Astrocyte (in vitro differentiated cells and primary cell): Measurements from ENCODE around the gene BICC1. TPM values are rescaled to one million over a fixed set of nuclear protein-coding genes. Genes with fewer than 3 reads are reported as not detected.

Source experiments
- DNase-seq: peaks from one replicate; pipeline ENCODE4 v3.0.0-alpha.2; 2010; ENCODE audit warnings: low read depth
- FAIRE-seq: peaks from 2 replicates; lab custom pipeline; 2011; peaks lifted over from hg19 to GRCh38; lab: Jason Lieb, UNC
- H2AFZ ChIP-seq: 2 replicates; pipeline ENCODE4 v1.6.0; 2012; ENCODE audit warnings: low read depth, low read length, inconsistent platforms
- H3K27ac ChIP-seq: 2 replicates; pipeline ENCODE4 v1.5.1; 2011; ENCODE audit warnings: low read depth, low read length, inconsistent platforms
- H3K27me3 ChIP-seq: 2 replicates; pipeline ENCODE4 v1.6.0; 2011; ENCODE audit warnings: low read length, inconsistent platforms; ENCODE audit not compliant: insufficient read depth
- H3K36me3 ChIP-seq: 2 replicates; pipeline ENCODE4 v1.5.1; 2011; ENCODE audit warnings: low read length, inconsistent platforms; ENCODE audit not compliant: insufficient read depth
- H3K4me1 ChIP-seq: 2 replicates; pipeline ENCODE4 v1.5.1; 2011; ENCODE audit warnings: low read length, inconsistent platforms; ENCODE audit not compliant: insufficient read depth
- H3K4me2 ChIP-seq: 2 replicates; pipeline ENCODE4 v1.6.0; 2012; ENCODE audit warnings: low read length, inconsistent platforms
- H3K4me3 ChIP-seq: 2 replicates; pipeline ENCODE4 v1.5.1; 2011; ENCODE audit warnings: low read depth, mild to moderate bottlenecking, low read length, inconsistent platforms; ENCODE audit not compliant: insufficient read depth
- H3K79me2 ChIP-seq: 2 replicates; pipeline ENCODE4 v1.6.0; 2012; ENCODE audit warnings: mild to moderate bottlenecking, low read length, inconsistent platforms; ENCODE audit not compliant: insufficient read depth
- H3K9ac ChIP-seq: 2 replicates; pipeline ENCODE4 v1.6.0; 2012; ENCODE audit warnings: mild to moderate bottlenecking, low read length, inconsistent platforms
- H3K9me3 ChIP-seq: 2 replicates; pipeline ENCODE4 v1.5.1; 2012; ENCODE audit warnings: low read depth, mild to moderate bottlenecking, low read length, inconsistent platforms; ENCODE audit not compliant: insufficient read depth
- H4K20me1 ChIP-seq: 2 replicates; pipeline ENCODE4 v1.6.0; 2012; ENCODE audit warnings: low read length, inconsistent platforms; ENCODE audit not compliant: insufficient read depth
- H3K27ac Mint-ChIP-seq: one replicate; pipeline ENCODE4 v1.8.0; 2021; ENCODE audit warnings: mild to moderate bottlenecking, mixed read lengths; ENCODE audit not compliant: unreplicated experiment
- H3K27me3 Mint-ChIP-seq: one replicate; pipeline ENCODE4 v1.8.0; 2021; ENCODE audit warnings: low read depth, mixed read lengths; ENCODE audit not compliant: unreplicated experiment
- H3K36me3 Mint-ChIP-seq: one replicate; pipeline ENCODE4 v1.8.0; 2021; ENCODE audit warnings: low read depth, mixed read lengths; ENCODE audit not compliant: unreplicated experiment
- H3K4me1 Mint-ChIP-seq: one replicate; pipeline ENCODE4 v1.8.0; 2021; ENCODE audit warnings: low read depth, mixed read lengths; ENCODE audit not compliant: unreplicated experiment
- H3K4me3 Mint-ChIP-seq: one replicate; pipeline ENCODE4 v1.8.0; 2021; ENCODE audit warnings: mild to moderate bottlenecking, moderate library complexity, mixed read lengths; ENCODE audit not compliant: unreplicated experiment
- H3K9me3 Mint-ChIP-seq: one replicate; pipeline ENCODE4 v1.8.0; 2021; ENCODE audit warnings: mild to moderate bottlenecking, mixed read lengths; ENCODE audit not compliant: unreplicated experiment
- CTCF ChIP-seq: IDR thresholded peaks from 2 replicates; pipeline ENCODE4 v1.5.1; 2011; ENCODE audit warnings: low read depth, mild to moderate bottlenecking, inconsistent platforms, low read length, moderate library complexity; ENCODE audit not compliant: insufficient read depth
- EZH2 ChIP-seq: IDR thresholded peaks from 2 replicates; pipeline ENCODE4 v1.6.1; 2012; ENCODE audit warnings: mild to moderate bottlenecking, low read length, inconsistent platforms; ENCODE audit not compliant: insufficient read depth
- total RNA-seq: library from RNA; stranded (reverse); gene quantifications from 2 replicates; pipeline ENCODE4 v1.2.1, GENCODE V29; 2021

The BICC1 gene
- total RNA-seq, 1 donor from 2014 or later, result 23.0 TPM

GRCh38 chr10:58627392-58627791, 114.7 kb downstream of the BICC1 start:
- Histone ChIP-seq H3K36me3 (no peaks in the 10 kb centered on the region), H3K4me2 (no peak overlapping the region), H3K9ac (no peak overlapping the region), H2AFZ (no peak overlapping the region), H3K27ac (no peak overlapping the region), H3K79me2 (peaks cover 35% of the 10 kb centered on the region), H3K9me3 (no peaks in the 10 kb centered on the region), H3K27me3 (no peaks in the 10 kb centered on the region), H4K20me1 (peaks cover 6% of the 10 kb centered on the region), H3K4me1 (peaks cover 5% of the 10 kb centered on the region), H3K4me3 (no peak overlapping the region)
- TF ChIP-seq EZH2, result no peak
- no peak for TF ChIP-seq CTCF
- Mint-ChIP-seq H3K27ac (no peak overlapping the region), H3K27me3 (no peaks in the 10 kb centered on the region), H3K4me1 (peaks cover 11% of the 10 kb centered on the region), H3K4me3 (no peak overlapping the region), H3K9me3 (peaks cover 1% of the 10 kb centered on the region), H3K36me3 (peaks cover 10% of the 10 kb centered on the region)
- DNase-seq (no peak), FAIRE-seq (no peak)

GRCh38 chr10:58631715-58632114, 119.0 kb downstream of the BICC1 start:
- Histone ChIP-seq H3K9ac (no peak overlapping the region), H2AFZ (no peak overlapping the region), H3K79me2 (peaks cover 62% of the 10 kb centered on the region), H3K9me3 (no peaks in the 10 kb centered on the region), H3K4me3 (no peak overlapping the region), H3K36me3 (no peaks in the 10 kb centered on the region), H3K27me3 (no peaks in the 10 kb centered on the region), H4K20me1 (peaks cover 6% of the 10 kb centered on the region), H3K27ac (no peak overlapping the region), H3K4me1 (peaks cover 4% of the 10 kb centered on the region), H3K4me2 (peak overlapping the region; percentile 13)
- DNase-seq (no peak), FAIRE-seq (peak; percentile 29)
- Mint-ChIP-seq H3K4me3 (no peak overlapping the region), H3K27me3 (no peaks in the 10 kb centered on the region), H3K27ac (no peak overlapping the region), H3K36me3 (peaks cover 8% of the 10 kb centered on the region), H3K4me1 (peaks cover 5% of the 10 kb centered on the region), H3K9me3 (peaks cover 1% of the 10 kb centered on the region)
- TF ChIP-seq CTCF, result no peak
- TF ChIP-seq EZH2, result no peak

- no peak for TF ChIP-seq CTCF
- TF ChIP-seq EZH2, result no peak
Observed at GRCh38 chr10:58632216-58632615, 119.5 kb downstream of the BICC1 start.

More at GRCh38 chr10:58632216-58632615, 119.5 kb downstream of the BICC1 start:
- Histone ChIP-seq H3K4me1 (peaks cover 6% of the 10 kb centered on the region), H3K4me2 (no peak overlapping the region), H3K79me2 (peaks cover 60% of the 10 kb centered on the region), H3K27me3 (no peaks in the 10 kb centered on the region), H4K20me1 (peaks cover 6% of the 10 kb centered on the region), H3K9me3 (no peaks in the 10 kb centered on the region), H2AFZ (no peak overlapping the region), H3K4me3 (no peak overlapping the region), H3K27ac (no peak overlapping the region), H3K9ac (no peak overlapping the region), H3K36me3 (no peaks in the 10 kb centered on the region)
- H3K36me3 Mint-ChIP-seq, result peaks cover 8% of the 10 kb centered on the region
- H3K4me1 Mint-ChIP-seq, result peaks cover 10% of the 10 kb centered on the region
- H3K4me3 Mint-ChIP-seq, result no peak overlapping the region
- DNase-seq (no peak), FAIRE-seq (no peak)
- peaks cover 1% of the 10 kb centered on the region for H3K9me3 Mint-ChIP-seq
- H3K27me3 Mint-ChIP-seq, result no peaks in the 10 kb centered on the region
- no peak overlapping the region for H3K27ac Mint-ChIP-seq
